ENCODE results near the gene RIMKLB. TPM values are rescaled to one million over a fixed set of nuclear protein-coding genes. Genes with fewer than 3 reads are reported as not detected.

Gene RIMKLB
- total and polyA plus RNA-seq, 2 of the 8 experiments (the other 6 are each of a cell fraction or from before 2014, with no cell fraction given): 37.8 to 78.2 TPM

DNA sequence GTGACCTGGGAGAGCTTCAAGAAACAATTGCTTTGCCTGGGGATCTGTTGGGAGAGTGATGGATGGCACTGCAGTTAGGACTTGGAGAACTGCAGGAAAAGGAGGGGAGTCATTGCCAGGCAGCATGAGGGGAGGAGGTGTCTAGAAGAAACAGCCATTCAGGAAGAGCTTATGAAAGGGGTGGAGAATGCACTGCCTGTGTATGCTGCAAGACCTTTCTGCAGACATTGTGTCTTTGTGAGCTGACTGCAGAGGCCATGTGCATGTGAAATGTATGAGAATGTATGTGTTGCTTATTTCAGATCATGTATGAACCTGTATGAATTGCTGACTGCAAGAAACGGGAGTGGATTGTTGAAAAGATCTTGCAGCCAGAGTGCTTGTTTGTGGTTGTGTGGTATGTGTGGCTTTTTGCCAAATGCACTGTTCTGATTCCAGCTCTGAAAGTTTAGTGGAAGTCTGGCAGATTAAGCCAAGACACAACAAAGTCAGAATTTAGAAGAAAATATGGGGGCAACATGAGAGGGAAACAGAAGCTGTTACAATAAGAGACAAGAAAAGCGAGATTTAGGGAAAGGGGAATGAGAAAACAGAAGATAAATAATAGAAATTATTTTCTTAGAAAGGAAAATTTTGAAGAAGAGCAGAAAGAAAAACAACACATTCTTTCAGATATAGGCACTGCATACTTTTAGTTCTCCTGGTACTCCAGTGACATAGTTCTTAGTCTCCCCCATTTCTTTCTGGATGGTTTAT is 9.8 kb upstream of the RIMKLB start:
- Histone ChIP-seq H3K9ac (replicated peaks in 1 of 4; ENCODE audit: extremely low read depth in 1 of 4, low read depth in 3 of 4, low read length in 3 of 4) (no peak overlapping the region), H3K4ac (replicated peaks; ENCODE audit: insufficient read length, low read depth, low read length) (peak overlapping the region; percentile 57), H3K23me2 (ENCODE audit: low read depth, low read length) (no peaks in the 10 kb centered on the region), H3K56ac (replicated peaks; ENCODE audit: insufficient read length, low read depth, low read length) (no peak overlapping the region), H3K4me2 (ENCODE audit: insufficient read depth in 1 of 2, low read depth in 2 of 2, low read length in 2 of 2) (peak overlapping the region in 1 of 2 experiments; percentile 57; a peak in 2 of 4 replicates), H2BK120ac (replicated peaks; ENCODE audit: low read depth, low read length) (peak overlapping the region; percentile 99), H2BK5ac (ENCODE audit: low read depth, low read length) (peak overlapping the region; percentile 18; the same call in 1 of the 2 replicates), H4K20me1 (replicated peaks in 1 of 2; ENCODE audit: control insufficient read depth in 1 of 2, insufficient read depth in 2 of 2, low read length in 2 of 2) (no peaks in the 10 kb centered on the region), H3K4me1 (replicated peaks in 1 of 4; ENCODE audit: control insufficient read depth in 3 of 4, insufficient read depth in 4 of 4, low read length in 3 of 4) (peaks cover 2 to 14% (median 12%) of the 10 kb centered on the region in 4 experiments; a peak in 6 of 7 replicates), H4K8ac (ENCODE audit: extremely low read depth, insufficient read depth, low read length) (no peak overlapping the region), H2BK15ac (ENCODE audit: low read length) (peak overlapping the region; percentile 95; the same call in 1 of the 2 replicates), H3K27ac (ENCODE audit: low read depth, low read length) (peak overlapping the region; percentile 25; the same call in 1 of the 2 replicates), H3K79me2 (ENCODE audit: control insufficient read depth in 1 of 2, insufficient read depth in 2 of 2, low read length in 2 of 2) (no peaks in the 10 kb centered on the region), H3K23ac (ENCODE audit: insufficient read length) (no peak overlapping the region), H3K36me3 (ENCODE audit: control insufficient read depth in 2 of 4, insufficient read depth in 4 of 4, low read length in 3 of 4) (no peaks in the 10 kb centered on the region), H3K4me3 (ENCODE audit: extremely low read depth in 1 of 4, insufficient read depth in 2 of 4, low read depth in 3 of 4, low read length in 4 of 4) (no peak overlapping the region), H3K79me1 (ENCODE audit: low read depth, low read length) (no peaks in the 10 kb centered on the region), H3K14ac (ENCODE audit: insufficient read length) (no peak overlapping the region), H4K5ac (ENCODE audit: insufficient read length, low read depth, low read length) (no peak overlapping the region), H2AFZ (ENCODE audit: low read length) (peak overlapping the region; percentile 31; the same call in 1 of the 2 replicates), H3K27me3 (replicated peaks in 1 of 4; ENCODE audit: control insufficient read depth in 3 of 4, extremely low read depth in 1 of 4, insufficient read depth in 3 of 4, low read length in 3 of 4) (no peaks in the 10 kb centered on the region), H2BK20ac (ENCODE audit: low read length) (peak overlapping the region; percentile 98; the same call in 1 of the 2 replicates), H2BK12ac (ENCODE audit: low read depth, low read length) (peak overlapping the region; percentile 89), H4K91ac (replicated peaks; ENCODE audit: insufficient read length, low read length) (peak overlapping the region; percentile 12), H2AK5ac (ENCODE audit: low read depth, low read length) (no peak overlapping the region), H3K18ac (ENCODE audit: extremely low read depth, low read length) (peak overlapping the region; percentile 10; the same call in 1 of the 2 replicates), H3K9me3 (ENCODE audit: insufficient read depth in 2 of 2, low read depth in 1 of 2, low read length in 1 of 2) (no peaks in the 10 kb centered on the region)
- WGBS, 2 experiments (ENCODE audit: extremely low coverage in 1 of 2, insufficient coverage in 1 of 2, insufficient read length in 1 of 2, insufficient replicate concordance in 2 of 2, low coverage in 1 of 2, low lambda C conversion rate in 2 of 2, missing lambda C conversion rate in 1 of 2): 85% methylated on average over 2 of the region's 2 CpGs; no CpG with 5 or more reads in 1 of the 2 experiments
- POLR2A ChIA-PET (ENCODE audit: partially characterized antibody): interaction anchor here (0.5 to 1.4 kb wide), 8 partner anchors 10 to 237 kb away, joined by 3 to 7 read pairs (median 4); partner anchors contain the start of gene RIMKLB
- peak; percentile 42 for FAIRE-seq
- CTCF ChIA-PET (ENCODE audit: partially characterized antibody): interaction anchor here (0.5 to 1.7 kb wide), 6 partner anchors 15 to 1900 kb away, joined by 3 to 5 read pairs (median 4); no protein-coding TSS in a partner anchor
- DNase-seq (ENCODE audit: low read depth in 1 of 2, low spot score in 2 of 2): no peak
- TF ChIP-seq BACH1 (IDR thresholded peaks at IDR 0.05; ENCODE audit: low read length) (no peak), BRCA1 (IDR thresholded peaks at IDR 0.05; ENCODE audit: low read depth, low read length) (no peak), SP4 (IDR thresholded peaks at IDR 0.05; ENCODE audit: low read length) (no peak), KDM1A (IDR thresholded peaks at IDR 0.05; ENCODE audit: borderline replicate concordance, low read length) (no peak), CHD1 (IDR thresholded peaks at IDR 0.05; ENCODE audit: low read depth, low read length) (no peak)

All from H1 (cell line).